OCI-LY7 (cell line): Measurements from ENCODE around the gene KRT80.

Experiments
- EZH2phosphoT487 ChIP-seq: fragments of 200-600 bp; sonication (generic); IDR thresholded peaks from 2 replicates; pipeline ENCODE4 v1.6.1; 2018; ENCODE audit warnings: low read depth, borderline replicate concordance, mild to moderate bottlenecking, mixed run types, antibody characterized with exemption, low read length, moderate library complexity, mixed read lengths
- TF ChIP-seq, protein P1 (sequence below): fragments of 200-600 bp; sonication (generic); conservative IDR thresholded peaks from 2 replicates; pipeline ENCODE4 v1.5.1; 2014; ENCODE audit warnings: mild to moderate bottlenecking, antibody characterized with exemption, low read length, moderate library complexity, mixed read lengths

DNA sequence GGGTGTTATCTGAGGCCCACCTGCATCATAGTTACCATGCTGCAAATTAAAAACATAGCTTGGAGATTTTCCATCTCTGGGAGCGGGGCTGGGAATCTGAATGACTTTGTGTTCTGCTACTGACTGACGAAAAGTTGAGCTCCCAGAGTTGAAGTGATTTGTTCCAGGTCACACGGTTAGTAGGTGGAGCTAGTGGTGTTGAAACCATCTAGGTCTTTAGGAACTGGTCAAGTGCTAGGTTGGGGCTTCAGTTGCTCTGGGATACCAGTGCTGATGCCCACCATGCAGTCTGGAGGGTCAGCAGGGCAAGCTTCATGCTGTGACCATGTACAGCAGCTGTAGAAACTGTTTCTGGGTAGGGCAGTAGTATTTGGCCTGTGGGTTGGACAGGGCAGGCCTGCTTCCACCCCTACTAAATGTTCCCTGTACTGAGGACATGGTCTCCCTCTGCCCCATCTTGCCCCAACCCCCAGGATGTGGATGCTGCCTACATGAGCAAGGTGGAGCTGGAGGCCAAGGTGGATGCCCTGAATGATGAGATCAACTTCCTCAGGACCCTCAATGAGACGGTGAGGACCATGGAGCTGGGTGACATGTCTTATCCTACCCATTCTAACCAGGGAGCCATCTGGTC is 46.5 kb upstream of the KRT80 start:
- TF ChIP-seq, protein P1, sequence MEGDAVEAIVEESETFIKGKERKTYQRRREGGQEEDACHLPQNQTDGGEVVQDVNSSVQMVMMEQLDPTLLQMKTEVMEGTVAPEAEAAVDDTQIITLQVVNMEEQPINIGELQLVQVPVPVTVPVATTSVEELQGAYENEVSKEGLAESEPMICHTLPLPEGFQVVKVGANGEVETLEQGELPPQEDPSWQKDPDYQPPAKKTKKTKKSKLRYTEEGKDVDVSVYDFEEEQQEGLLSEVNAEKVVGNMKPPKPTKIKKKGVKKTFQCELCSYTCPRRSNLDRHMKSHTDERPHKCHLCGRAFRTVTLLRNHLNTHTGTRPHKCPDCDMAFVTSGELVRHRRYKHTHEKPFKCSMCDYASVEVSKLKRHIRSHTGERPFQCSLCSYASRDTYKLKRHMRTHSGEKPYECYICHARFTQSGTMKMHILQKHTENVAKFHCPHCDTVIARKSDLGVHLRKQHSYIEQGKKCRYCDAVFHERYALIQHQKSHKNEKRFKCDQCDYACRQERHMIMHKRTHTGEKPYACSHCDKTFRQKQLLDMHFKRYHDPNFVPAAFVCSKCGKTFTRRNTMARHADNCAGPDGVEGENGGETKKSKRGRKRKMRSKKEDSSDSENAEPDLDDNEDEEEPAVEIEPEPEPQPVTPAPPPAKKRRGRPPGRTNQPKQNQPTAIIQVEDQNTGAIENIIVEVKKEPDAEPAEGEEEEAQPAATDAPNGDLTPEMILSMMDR: no peak
- TF ChIP-seq EZH2phosphoT487: no peak
